GM10266 (cell line): Measurements from ENCODE around the gene ADAMTS15.

Experiments
- DNase-seq: peaks from one replicate; pipeline ENCODE4 v3.0.0; 2012; ENCODE audit errors: extremely low spot score
- TF ChIP-seq, protein P1 (sequence below): IDR thresholded peaks from 2 replicates; pipeline ENCODE4 v1.5.1; 2012; ENCODE audit warnings: mild to moderate bottlenecking, low read depth; ENCODE audit not compliant: control insufficient read depth, insufficient read depth; ENCODE audit errors: missing control alignments

The ADAMTS15 gene

DNA sequence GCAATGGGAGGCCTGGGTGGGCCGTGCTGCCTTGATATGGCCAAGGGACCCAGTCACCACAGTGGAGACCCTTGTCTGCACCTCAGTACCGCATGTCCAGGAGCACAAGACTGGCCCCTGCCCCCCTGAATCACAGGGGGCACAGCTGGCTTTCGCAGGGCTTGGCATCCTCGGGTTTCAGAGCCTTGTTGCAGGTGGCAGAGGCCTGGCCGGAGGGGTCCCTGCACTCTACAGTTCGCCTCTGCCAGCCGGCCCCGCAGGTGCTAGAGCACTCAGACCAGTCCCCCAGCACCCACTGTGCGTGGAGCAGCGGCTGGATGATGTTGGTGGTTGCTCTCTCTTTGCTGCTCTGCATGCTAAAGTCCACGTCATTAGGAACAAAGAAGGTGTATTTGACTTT, 43.0 kb upstream of the ADAMTS15 start:
- TF ChIP-seq, protein P1, sequence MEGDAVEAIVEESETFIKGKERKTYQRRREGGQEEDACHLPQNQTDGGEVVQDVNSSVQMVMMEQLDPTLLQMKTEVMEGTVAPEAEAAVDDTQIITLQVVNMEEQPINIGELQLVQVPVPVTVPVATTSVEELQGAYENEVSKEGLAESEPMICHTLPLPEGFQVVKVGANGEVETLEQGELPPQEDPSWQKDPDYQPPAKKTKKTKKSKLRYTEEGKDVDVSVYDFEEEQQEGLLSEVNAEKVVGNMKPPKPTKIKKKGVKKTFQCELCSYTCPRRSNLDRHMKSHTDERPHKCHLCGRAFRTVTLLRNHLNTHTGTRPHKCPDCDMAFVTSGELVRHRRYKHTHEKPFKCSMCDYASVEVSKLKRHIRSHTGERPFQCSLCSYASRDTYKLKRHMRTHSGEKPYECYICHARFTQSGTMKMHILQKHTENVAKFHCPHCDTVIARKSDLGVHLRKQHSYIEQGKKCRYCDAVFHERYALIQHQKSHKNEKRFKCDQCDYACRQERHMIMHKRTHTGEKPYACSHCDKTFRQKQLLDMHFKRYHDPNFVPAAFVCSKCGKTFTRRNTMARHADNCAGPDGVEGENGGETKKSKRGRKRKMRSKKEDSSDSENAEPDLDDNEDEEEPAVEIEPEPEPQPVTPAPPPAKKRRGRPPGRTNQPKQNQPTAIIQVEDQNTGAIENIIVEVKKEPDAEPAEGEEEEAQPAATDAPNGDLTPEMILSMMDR, result no peak
- DNase-seq, result no peak

DNA sequence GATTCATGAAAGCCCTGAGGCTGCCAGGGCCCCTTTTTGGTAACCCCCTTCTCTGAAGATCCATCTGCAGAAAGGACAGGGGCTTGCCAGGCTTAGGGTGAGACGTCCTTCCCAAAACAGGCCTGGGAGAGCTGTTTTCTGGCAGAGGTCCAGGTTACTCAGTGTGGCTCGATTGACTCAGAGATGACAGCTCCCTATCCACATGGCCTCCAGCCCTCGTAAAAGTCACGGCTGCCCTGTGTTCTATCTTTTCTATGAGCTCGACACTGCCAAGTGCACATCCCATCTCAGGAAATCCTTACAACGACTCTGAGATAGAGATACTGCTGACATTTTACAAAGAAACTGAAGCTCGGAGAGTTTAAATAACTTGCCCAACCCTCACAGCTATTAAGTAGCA, 40.5 kb upstream of the ADAMTS15 start:
- DNase-seq, result no peak
- TF ChIP-seq, protein P1, result no peak

DNA sequence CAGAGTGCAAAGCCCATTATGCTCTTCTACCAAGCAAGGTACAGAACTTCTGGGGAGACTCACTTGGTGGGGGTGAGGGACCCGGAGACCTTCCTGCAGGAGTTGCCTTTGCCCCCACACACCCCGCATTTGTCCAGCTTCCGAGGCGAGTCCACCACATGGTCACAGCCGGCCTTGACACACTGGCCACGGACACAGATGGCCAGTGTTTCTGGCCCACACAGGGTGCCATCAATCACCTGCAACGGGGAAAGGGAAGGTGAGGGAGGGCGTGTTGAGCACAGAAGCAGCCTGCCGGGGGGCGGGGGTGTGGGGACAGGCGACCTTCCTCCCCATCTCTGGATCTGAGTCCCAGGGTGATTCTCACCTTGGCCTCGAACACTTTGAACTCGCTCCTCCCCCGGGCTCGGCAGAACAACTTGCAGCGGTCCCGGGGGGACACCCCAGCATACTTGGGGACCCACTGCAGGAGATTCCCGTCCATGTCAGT, 40.0 kb upstream of the ADAMTS15 start:
- TF ChIP-seq, protein P1, result no peak
- no peak for DNase-seq

DNA sequence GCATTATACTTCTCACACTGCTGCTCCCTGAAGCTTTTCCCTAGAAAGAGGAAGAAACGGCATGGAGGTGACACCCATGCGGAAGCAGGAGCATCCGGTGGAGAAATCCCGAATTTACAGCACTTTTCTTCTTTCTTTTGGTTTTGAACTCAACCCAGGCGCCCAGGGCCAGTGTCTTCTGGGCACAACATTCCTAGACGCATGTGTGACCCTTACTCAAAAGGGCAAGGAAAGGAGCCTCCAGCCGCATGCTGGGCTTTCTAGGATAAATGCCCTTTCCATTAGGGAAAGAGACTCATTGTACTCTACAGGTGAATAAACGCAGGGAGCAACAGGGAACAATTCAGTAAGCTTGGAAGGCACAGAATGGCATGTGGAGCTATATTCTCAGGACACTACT, 39.5 kb upstream of the ADAMTS15 start:
- TF ChIP-seq, protein P1, result no peak
- DNase-seq, result no peak

- TF ChIP-seq, protein P1, result no peak
Measured at GRCh38 chr11:130409594-130410388, 38.7 kb upstream of the ADAMTS15 start.

GRCh38 chr11:130411223-130411622, 37.2 kb upstream of the ADAMTS15 start:
- TF ChIP-seq, protein P1, result no peak
- DNase-seq, result no peak

More at GRCh38 chr11:130409594-130410388, 38.7 kb upstream of the ADAMTS15 start:
- DNase-seq, result no peak

- TF ChIP-seq, protein P1, result no peak
Measured at GRCh38 chr11:130413405-130414106, 34.9 kb upstream of the ADAMTS15 start.

More at GRCh38 chr11:130413405-130414106, 34.9 kb upstream of the ADAMTS15 start:
- DNase-seq, result no peak
